GM10266 (cell line): ENCODE results near the gene RASAL2.
A peak's percentile ranks its signal among the peaks of the same experiment; 100 is the strongest.

ENCODE experiments used
- DNase-seq: peaks from one replicate; pipeline ENCODE4 v3.0.0; 2012; ENCODE audit errors: extremely low spot score
- CTCF ChIP-seq: IDR thresholded peaks from 2 replicates; pipeline ENCODE4 v1.5.1; 2012; ENCODE audit warnings: mild to moderate bottlenecking, low read depth; ENCODE audit not compliant: control insufficient read depth, insufficient read depth; ENCODE audit errors: missing control alignments

The RASAL2 gene

GRCh38 chr1:178093951-178094738, at the start of gene RASAL2:
Gene RASAL2, plus strand, starts transcription at chr1:178094104. Its CDS starts 389 bp downstream, at chr1:178094493.
- DNase-seq, result peak; percentile 70
- TF ChIP-seq CTCF, result peak; percentile 10

DNA sequence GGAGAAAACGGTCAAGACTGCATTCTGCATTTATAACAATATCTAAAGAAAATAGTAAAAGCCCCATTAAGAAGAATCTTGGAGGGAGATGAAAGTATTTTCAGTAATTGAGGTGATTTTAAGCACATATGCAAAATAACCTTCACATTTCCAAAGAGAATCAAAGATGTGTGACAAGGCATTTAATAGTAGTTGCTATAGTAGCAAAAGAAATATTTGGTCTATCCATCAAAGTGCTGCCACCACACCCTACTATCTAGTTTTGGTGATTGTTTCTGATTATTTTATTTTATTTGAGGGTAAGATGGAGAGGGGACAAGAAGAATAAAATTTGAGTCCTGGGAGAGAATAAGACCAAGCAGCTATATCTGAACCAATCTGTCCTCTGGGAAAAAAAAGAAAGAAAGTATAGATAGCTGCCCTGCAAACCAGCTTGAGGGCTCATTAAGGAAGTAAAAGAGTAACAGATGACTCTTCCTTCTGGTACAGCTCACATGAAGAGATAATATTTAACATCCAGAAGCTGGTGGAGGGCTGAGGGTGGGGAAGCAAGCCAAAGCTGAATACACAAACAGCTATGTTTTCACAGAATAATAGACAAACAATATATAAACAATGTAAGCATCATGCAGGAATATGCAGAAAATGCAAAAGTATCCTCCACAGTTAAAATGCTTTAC, 47.2 kb upstream of the RASAL2 start:
- DNase-seq, result no peak
- TF ChIP-seq CTCF, result no peak

DNA sequence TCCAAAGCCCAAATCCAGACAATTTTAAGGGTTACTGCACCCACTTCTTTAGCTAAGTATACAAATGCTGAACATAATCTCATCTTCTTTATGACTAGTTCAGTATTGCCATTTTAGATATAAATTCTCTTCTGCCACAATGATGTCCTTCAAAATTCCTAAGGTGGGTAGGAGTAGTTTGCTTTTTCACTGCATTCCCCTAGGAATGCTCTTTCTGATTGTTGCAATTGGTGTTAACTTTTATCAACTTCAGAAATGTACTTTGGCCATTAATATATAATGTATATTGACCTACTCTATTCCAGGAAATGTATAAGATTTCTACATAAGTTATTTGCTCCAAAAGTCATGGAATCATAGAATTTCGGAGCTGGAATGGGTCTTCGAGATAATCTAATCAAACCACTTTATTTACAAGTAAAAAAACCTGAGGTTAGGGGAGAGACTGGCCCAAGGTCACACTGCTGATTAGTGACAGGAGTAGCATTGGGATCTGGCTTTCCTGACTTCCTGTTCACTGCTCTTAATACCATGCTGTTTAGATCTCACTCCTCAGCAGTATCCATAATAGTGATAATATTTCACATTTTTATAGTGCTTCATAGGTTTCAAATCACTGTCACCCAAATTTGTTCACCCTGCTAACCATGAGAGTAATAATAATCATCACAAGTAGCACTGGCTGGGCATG, 46.4 kb upstream of the RASAL2 start:
- no peak for DNase-seq
- no peak for TF ChIP-seq CTCF

- TF ChIP-seq CTCF, result no peak
- no peak for DNase-seq
Measured at GRCh38 chr1:178048426-178048825, 45.5 kb upstream of the RASAL2 start.

DNA sequence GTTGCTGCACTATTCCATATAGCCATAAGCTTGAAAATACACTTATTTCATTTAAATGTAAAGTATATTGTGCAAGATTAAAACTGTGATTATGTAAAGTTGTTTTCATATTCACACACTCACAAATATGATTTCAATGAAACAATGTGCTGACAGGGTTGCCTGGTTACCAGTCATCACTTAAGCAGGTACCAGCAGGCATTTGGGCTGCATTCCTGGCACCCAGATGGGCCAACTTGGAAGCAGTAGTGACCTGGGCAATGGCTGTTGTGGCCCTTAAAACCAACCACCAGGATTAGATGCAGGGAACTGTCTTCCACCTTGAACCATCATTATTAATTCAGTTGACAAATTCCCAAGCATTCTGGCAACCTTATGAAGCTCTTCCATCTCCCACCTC, 45.0 kb upstream of the RASAL2 start:
- TF ChIP-seq CTCF, result no peak
- no peak for DNase-seq

DNA sequence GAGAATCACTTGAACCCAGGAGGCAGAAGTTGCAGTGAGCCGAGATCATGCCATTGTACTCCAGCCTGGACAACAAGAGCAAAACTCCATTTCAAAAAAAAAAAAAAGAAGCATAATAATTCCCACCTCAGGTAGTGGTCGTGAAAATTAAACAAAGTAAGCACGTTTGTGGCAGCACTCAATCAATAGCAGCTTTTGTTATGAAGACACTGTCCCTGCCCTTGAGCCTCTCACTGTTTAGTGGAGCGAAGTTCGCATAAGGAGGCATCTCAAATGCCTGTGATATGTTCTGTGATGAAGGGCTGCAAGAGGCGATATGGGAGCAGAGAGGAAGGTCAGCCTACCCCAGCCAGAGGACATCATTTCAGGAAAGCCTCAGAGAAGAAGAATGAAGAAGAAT, 43.8 kb upstream of the RASAL2 start:
- TF ChIP-seq CTCF, result no peak
- DNase-seq, result no peak
